Measurements from ENCODE around the gene COQ3. TPM values are rescaled to one million over a fixed set of nuclear protein-coding genes. Genes with fewer than 3 reads are reported as not detected.

COQ3 gene, protein sequence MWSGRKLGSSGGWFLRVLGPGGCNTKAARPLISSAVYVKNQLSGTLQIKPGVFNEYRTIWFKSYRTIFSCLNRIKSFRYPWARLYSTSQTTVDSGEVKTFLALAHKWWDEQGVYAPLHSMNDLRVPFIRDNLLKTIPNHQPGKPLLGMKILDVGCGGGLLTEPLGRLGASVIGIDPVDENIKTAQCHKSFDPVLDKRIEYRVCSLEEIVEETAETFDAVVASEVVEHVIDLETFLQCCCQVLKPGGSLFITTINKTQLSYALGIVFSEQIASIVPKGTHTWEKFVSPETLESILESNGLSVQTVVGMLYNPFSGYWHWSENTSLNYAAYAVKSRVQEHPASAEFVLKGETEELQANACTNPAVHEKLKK
- 2.9 and 5.5 TPM in 2 replicates for total RNA-seq

DNA sequence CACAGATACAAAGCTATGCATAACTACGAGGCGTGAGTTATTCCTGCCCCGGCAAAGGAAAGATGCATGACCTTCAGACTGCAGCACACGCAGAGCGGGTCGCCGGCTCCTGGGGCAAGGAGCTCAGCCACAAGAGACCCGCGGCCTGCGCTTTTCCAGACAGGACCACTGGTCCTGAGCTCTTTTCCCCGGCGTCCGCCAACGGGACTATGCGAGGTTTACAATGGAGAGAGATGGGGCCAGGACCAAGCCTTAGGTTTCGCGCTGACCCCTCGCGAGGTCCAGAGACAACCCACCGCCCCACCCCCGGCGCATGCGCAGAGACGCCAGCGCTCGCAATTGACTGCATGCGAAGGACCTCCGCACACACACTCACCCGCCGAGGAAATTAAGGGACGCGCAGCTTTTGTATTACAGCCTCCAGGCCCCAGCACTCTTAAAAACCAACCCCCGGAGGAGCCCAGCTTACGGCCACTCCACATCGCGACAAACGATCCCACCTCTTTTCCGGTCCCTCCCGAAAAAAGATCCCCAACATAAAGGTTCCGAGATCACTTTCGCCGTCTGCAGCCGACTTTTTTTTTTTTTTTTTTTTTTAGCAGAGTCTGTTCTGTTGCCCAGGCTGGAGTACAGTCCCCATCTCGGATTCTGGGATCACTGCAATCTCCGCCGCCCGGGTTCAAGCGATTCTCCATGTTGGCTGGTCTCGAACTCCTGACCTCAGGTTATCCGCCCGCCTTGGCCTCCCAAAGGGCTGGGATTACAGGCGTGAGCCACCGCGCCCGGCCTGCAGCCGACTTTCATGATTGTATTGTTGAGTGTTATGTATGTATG lies at the start of gene COQ3:
Gene COQ3, minus strand, starts transcription at position 498 of the 834 bp plus-strand sequence. Its CDS starts 16 bp downstream, at position 482.
- peak; percentile 45 to 79 for DNase-seq (ENCODE audit: low read depth in 2 of 2)

DNA sequence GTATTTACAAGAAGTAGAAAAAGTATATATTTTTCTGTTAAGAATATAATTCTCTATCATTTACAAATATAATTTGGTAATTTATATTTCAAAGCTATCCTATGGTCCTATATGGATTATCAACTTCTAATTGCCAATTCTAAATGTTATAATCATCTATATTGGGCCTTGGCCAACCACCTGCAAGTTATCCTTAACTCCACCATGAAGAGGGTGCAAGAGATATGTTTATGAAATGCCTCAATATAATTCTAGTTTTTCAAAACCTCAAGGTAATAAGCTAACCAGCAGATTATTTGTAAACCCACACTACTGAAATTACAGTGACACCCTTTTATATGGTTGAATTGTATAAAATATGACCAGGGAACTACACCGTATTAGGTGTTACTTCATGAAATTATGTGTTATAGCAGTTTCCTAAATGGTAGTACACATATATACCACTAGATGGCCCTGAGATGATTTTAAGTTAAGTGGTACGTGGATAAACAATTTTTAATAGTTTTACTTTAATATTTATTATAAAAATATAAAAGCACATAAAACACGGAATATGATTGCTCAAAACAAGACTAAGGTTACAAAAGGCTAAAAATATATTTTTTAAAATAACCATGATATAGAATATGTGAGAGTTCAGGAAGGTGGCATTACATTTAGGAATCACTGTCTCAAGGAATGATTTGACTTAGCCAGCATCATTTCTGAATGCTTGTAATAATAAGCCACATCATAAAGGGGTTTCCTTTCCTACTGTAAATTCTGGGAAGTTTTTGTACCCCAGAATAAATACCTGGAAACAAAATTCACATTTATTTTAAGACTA lies 40.9 kb upstream of the COQ3 start:
- peak; percentile 25 to 42 for DNase-seq (ENCODE audit: low read depth in 2 of 2)

DNA sequence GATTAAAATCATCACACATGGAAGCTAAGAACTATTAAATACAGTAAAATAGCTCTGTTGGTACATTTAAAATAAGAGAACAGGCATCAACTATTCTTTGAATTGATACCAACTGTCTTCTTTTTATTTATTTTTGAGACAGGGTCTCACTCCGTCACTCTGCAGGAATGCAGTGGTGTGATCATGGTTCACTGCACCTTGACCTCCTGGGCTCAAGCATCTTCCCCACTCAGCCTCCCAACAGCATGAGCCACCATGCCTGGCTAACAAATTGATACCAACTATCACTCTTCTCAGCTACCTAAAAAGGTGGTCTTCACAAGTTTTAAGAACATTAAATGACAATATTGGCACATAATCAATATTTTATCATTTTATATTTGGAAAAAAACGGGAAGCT lies 38.9 kb upstream of the COQ3 start:
- no peak for DNase-seq (ENCODE audit: low read depth in 2 of 2)

DNA sequence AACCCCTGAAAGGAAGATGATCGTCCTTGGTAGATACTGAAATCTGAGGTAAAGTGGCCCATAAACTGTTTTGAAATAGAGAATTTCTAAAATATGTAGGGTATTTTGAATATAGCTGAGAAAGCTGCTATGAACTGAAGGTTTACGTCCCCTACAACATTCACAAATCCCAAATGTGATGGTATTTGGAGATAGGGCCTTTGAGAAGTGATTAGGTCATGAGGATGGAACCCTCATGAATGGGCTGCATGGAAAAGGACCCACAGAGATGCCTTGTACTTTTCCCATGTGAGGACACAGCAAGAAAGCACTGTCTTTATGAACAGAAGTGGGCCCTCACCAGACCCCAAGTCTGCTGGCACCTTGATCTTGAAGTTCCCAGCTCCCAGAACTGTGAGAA lies 37.9 kb upstream of the COQ3 start:
- DNase-seq (ENCODE audit: low read depth in 2 of 2): no peak

DNA sequence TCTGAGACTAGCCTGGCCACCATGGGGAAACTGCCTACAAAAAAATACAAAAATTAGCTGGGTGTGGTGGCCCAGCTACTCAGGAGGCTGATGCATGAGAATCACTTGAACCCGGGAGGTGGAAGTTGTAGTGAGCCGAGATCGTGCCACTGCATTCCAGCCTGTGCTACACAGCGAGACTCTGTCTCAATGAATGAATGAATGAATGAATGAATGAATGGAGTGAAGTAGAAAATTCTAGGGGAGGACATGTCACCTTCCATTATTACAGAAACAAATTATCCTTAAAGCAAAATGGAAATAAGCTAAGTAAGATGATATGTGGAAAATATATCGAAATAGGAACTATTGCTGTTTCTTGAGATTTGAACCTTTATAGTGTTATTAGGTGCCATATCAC lies 34.0 kb upstream of the COQ3 start:
- no peak for DNase-seq (ENCODE audit: low read depth in 2 of 2)

DNA sequence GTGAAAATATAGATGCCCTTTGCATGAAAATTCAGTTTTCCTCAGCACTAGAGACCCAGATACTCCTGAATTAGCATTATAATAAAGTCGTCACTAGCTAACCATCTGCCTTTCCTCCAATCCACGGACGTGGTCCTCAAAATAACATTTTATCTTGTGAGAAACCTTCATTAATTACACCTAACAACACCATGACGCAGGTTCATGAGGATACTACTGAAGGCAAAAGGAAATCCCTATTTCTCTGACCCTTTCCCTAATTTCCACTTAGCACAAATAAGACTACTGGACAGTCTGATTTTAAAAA lies 32.4 kb upstream of the COQ3 start:
- no peak for DNase-seq (ENCODE audit: low read depth in 2 of 2)

DNA sequence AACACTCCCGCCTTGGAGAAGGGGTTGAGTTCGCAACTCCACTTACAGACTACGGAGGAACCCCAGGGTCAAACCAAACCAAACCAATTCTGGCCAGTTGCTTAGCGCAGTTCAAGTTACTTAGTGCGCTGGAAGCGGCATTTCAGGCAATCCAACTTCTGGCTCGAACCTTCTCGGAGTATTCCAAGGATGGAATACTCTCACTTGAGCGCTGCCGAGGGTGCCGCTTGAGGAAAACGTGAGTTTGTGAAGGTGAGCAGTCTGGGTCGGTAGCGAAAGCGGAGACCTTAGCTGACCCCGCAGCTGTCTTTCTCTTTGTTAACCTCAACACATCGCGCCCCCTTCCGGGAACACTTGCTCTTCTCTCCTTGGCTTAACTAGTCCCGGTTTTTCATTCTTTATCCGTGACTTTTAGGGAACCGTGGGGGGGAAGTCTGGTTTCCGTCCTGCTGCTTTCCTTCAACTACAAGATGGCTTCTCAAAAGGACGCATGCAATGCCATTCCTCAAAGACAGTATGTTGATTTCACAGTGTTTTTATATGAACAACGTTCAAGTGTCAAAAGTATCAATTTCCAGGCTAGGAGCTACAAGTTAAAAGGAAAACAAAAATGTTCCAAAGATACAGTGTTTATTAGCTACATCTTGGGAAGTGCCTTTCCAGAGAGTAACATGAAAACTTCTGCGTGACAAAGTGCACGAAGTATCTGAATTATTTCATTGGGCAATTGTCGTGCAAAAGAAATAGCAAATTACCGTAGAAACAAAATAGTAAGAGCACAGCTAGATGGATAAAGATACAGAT lies 31.9 kb upstream of the COQ3 start:
- DNase-seq (ENCODE audit: low read depth in 2 of 2): peak; percentile 35 to 81

DNA sequence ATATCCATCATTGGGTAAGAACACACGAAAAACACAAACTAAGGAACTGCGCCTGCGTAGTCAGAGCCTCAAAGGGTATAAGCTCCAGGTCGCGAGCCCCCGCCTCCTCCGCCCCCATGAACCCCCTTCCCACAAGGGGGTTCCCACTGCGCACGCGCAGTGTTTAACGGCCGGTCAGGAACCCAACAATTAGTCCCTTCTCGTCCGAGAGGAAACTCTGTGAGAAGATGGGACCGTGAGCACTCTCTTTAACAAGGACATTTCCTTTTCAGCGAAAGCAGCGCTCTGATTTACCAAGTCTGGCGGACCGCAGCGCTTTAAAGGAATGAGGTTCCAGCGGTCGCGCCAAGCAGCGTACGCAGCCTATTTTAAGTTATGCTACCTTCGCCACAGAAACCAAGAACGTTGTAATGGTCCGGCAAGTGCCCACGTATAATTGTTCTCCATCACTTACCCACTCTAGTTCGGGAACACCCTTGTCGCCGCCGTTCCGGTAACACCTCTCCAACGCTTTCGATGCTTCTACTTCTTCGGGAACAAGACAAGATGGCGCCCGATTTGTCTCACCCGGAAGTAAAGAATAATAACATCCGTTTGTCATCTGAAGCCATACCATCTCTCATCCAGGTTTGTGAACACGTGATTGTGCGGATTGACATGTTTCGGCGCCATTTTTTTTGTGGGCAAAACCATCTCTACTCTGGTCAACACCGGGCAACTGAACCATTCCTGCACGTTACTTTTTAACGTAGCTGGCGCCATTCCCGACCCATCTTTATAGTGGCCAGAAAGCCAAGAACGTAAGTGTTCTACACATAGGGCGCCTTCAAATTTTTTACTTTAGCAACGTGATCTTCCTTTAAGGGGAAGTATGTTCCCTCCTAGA lies 31.0 kb upstream of the COQ3 start, which contains the start of gene PNISR:
Gene PNISR, minus strand, starts transcription at position 548 of the 886 bp plus-strand sequence. CDS start 10,649 bp downstream, outside the sequence.
- DNase-seq (ENCODE audit: low read depth in 2 of 2): peak; percentile 99

DNA sequence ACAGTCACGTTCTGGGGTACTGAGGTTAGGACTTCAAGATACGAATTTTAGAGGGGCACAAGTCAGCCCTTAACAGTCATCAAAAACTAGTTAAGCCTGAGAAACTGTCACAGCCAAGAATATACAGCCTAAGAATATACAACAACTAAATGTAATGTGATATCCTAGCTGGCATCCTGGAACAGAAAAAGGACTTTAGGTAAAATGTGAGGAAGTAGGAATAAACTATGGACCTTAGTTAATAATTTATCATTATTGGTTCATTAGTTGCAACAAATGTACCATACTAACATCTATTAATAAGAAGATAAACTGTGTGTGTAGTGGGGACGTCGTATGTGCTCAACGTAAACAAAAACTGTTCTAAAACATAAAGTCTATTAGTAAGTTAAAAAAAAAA lies 30.0 kb upstream of the COQ3 start:
- no peak for DNase-seq (ENCODE audit: low read depth in 2 of 2)

DNA sequence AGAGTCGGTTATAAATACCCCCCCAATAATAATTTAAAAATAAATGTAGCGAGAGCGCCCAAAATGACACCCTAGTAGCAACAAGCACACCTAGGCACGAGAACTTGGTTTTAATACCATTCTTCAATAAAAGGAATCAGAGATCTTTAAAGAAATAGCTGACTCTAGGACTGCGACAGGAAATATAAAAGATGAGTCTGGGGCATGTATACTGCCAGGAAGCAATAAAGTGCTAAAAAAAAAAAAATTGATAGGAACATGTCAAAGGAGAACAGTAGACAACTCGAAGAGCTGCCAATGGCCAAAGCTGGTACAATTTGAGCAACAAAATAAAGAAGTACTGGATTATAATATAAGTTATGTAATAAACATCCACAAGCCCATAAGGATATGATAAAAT lies 28.9 kb upstream of the COQ3 start:
- no peak for DNase-seq (ENCODE audit: low read depth in 2 of 2)

DNA sequence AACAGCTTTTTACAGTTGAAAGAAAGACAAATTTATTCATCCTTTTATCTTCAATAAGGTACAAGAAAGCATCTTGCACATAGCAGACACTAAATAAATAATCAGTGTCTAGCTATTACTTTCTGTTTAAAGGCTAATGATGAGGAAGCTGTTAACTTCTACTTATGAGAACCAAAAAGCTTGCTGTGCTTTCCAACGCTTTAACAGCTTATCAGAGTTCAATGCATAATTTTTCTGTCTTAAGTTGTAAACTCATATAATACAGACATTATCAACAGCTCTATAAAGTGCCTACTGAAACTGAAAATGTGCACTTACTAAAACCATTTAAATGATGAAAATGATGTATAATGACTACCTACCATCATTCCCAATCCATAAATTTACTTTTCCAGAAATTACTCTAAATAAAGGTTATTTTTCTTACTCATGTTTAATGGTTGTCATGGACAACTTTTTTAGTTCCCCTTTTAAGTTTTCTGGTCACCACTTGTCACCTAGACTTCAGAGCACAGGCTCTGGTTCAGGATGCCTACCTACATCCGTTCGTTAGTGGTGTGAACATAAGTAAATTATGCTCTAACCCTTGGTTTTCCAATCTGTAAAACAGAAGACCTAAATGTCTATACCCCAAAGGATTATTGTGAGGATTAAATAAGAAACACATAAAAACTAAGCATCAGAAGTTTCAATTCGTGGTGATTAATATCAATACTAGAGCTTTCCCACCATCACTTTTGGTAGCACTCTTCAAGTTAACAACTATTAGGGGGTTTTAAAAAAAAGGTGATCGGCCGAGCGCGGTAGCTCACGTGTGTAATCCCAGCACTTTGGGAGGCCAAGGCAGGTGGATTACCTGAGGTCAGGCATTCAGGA lies 23.1 kb upstream of the COQ3 start:
- no peak for DNase-seq (ENCODE audit: low read depth in 2 of 2)

DNA sequence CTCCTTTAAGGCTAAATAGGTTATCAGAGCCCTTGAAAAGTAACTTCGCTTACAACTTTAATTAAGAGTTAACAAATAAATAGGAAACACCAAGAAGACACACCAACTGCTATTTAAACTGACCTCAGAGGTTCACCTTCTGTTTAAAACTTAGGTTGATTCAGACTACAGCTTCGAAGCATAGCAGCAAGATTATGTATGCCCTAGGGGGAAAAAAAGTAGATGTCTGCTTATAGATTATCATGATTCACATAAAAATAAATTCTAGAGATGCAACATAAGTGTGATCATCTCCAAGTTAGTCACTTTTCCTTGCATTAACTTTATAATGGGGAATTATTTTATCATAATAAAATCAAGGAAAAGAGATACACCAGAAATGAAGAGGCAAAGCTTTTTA lies 22.2 kb upstream of the COQ3 start:
- no peak for DNase-seq (ENCODE audit: low read depth in 2 of 2)

DNA sequence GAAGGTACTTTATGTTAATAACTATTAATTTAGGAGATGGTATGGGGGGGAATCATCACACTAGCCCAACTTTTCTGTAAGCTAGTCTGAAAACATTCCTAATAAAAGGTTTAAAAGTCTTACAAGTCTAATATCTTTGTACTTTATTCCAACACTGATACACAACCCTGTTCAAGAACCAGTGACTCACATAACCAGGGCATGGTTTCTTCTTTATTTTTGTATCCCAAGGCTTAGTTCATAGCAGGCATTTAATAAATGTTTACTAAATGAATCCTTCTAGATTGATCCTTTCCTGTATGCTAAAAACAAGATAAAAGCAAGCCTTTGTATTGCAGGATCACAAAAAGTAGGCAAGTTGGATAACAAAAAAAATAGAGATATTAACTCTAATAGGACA lies 21.5 kb upstream of the COQ3 start:
- no peak for DNase-seq (ENCODE audit: low read depth in 2 of 2)

DNA sequence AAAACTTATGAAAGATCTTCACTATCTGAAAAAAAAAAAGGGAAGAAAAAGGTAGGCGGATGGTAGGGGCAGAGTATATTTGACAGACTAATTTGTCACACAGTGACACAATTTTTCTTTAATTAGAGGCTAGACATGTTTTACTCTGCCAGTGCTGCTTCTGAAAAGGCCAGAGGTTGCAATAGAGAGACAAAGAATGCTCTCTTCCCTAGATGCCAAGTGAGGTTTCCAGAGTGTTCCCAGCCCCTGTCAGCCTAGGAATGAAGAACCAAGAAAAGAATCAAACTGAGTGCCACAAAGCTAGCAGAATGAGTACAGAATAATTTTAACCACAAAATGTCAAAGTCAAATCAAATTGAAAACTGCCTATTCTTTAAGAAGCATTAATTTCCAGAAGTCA lies 18.1 kb upstream of the COQ3 start:
- DNase-seq (ENCODE audit: low read depth in 2 of 2): no peak

DNA sequence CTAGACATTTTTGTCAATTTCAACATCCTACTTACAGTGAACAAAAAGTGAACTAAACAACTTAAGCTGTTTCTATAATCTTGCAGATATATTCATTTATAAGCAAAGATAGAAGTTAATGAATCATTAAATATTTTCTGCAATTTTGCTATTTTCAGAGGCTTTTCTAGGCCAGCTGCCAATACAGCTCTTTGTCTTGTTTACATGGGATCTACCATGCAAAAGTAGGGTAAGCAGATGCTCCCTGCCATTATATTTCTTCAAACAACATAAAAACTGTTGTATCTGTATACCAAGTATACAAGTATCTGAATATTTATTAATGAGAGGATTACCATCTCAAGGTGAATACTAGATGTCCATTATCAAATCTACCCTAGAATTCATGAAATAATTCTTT lies 15.7 kb upstream of the COQ3 start:
- no peak for DNase-seq (ENCODE audit: low read depth in 2 of 2)

DNA sequence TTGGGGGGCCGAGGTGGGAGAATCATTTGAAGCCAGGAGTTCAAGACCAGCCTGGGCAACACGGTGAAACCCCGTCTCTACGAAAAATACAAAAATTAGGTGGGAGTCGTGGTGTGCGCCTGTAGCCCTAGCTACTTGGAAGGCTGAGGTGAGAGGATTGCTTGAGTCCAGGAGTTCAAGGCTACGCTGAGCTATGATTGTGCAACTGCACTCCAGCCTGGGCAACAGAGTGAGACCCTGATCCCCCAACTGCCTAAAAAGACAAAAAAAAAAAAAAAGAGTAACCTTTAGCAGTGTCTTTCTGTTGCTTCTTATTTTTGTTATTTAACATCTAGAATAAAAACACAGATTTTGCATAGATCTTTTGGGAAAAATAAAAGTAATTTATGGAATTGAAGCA lies 13.1 kb upstream of the COQ3 start:
- DNase-seq (ENCODE audit: low read depth in 2 of 2): no peak

DNA sequence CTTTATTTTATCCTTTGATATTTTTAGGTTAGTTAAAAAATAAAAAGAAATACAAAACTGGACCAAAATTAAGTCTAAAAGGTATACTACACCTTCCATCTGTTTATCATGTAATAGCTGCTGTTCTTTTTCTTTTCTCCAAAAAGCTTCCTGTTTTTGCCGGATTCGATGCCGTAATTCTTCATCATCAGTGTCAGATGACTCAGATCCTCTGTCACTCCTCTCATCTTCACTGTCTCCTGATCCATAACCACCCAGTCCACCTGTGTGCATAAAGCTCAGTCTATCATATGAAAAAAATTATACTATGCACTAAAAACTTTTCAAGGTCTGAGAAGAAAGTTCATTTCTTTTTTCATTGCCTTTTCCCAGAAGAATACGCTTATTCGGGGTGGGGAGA lies 8.5 kb upstream of the COQ3 start:
- DNase-seq (ENCODE audit: low read depth in 2 of 2): peak; percentile 48

DNA sequence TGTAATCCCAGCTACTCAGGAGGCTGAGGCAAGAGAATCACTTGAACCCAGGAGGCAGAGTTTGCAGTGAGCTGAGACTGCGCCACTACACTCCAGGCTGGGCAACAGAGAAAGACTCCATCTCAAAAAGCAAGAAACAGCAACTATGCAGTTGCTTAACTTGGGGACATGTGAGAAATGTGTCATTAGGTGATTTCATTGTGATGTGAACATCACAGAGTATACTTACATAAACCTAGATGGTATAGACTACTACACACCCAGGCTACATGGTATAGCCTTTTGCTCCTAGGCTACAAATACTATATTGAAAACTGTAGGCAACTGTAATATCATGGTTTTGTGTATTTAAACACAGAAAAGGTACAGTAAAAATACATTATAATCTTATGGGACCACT lies 3.3 kb upstream of the COQ3 start:
- DNase-seq (ENCODE audit: low read depth in 2 of 2): no peak

DNA sequence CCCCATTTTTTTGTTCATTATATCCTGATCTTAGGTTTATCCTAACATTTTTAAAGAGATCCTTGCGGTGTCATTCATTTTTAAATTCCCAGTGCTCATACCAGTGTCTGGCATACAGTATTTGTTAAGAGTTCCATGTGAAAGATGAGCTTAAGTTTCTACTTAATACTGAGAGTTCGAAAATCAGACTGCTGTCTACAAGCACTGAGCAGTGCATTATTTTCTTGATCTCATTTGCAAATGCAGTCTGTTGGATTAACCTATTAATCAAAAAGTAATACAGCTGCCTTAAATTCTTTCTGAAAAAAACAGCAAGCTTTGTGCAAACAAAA lies 663 bp downstream of the COQ3 start:
- DNase-seq (ENCODE audit: low read depth in 2 of 2): no peak
